OCI-LY1 (cell line): ENCODE data around the gene KIDINS220.

Experiments
- H2AFZ ChIP-seq: fragments of 200-600 bp; sonication (generic), shearing (Covaris generic); 2 replicates; pipeline ENCODE4 v1.6.0; 2014; ENCODE audit warnings: antibody characterized with exemption, mild to moderate bottlenecking, low read length
- H3F3A ChIP-seq: fragments of 200-600 bp; sonication (generic), shearing (Covaris generic); 2 replicates; pipeline ENCODE4 v1.6.0; 2014; ENCODE audit warnings: mild to moderate bottlenecking, antibody characterized with exemption, low read length, moderate library complexity; ENCODE audit not compliant: insufficient read depth
- H3K27ac ChIP-seq: fragments of 200-600 bp; sonication (generic); 2 replicates; pipeline ENCODE4 v1.5.1; 2014; ENCODE audit warnings: low read length, mixed run types, mild to moderate bottlenecking, low read depth; ENCODE audit not compliant: poor library complexity, severe bottlenecking
- H3K27me3 ChIP-seq: fragments of 200-600 bp; sonication (generic); 2 replicates; pipeline ENCODE4 v1.6.0; 2014; ENCODE audit warnings: antibody characterized with exemption, mild to moderate bottlenecking, low read length, moderate library complexity; ENCODE audit not compliant: insufficient read depth
- H3K36me3 ChIP-seq: fragments of 200-600 bp; sonication (generic); 2 replicates; pipeline ENCODE4 v1.6.1; 2014; ENCODE audit warnings: mild to moderate bottlenecking, antibody characterized with exemption, low read length, moderate library complexity, mixed read lengths; ENCODE audit not compliant: insufficient read depth
- H3K4me1 ChIP-seq: fragments of 200-600 bp; sonication (generic); 2 replicates; pipeline ENCODE4 v1.5.1; 2014; ENCODE audit warnings: mild to moderate bottlenecking, low read length, moderate library complexity; ENCODE audit not compliant: insufficient read depth, severe bottlenecking
- H3K4me2 ChIP-seq: fragments of 200-600 bp; sonication (generic), shearing (Covaris generic); 2 replicates; pipeline ENCODE4 v1.6.1; 2014; ENCODE audit warnings: low read length
- H3K4me3 ChIP-seq: fragments of 200-600 bp; sonication (generic); 2 replicates; pipeline ENCODE4 v1.5.1; 2014; ENCODE audit warnings: low read length, low read depth, mild to moderate bottlenecking, mixed read lengths; ENCODE audit not compliant: poor library complexity, severe bottlenecking
- H3K79me2 ChIP-seq: fragments of 200-600 bp; shearing (Covaris generic); 2 replicates; pipeline ENCODE4 v1.6.1; 2016; ENCODE audit warnings: mixed run types, low read length, mixed read lengths; ENCODE audit not compliant: insufficient read depth
- H3K9ac ChIP-seq: fragments of 200-600 bp; sonication (generic), shearing (Covaris generic); 2 replicates; pipeline ENCODE4 v1.6.1; 2014; ENCODE audit warnings: mild to moderate bottlenecking, low read length, mixed read lengths
- H3K9me2 ChIP-seq: fragments of 200-600 bp; sonication (generic), shearing (Covaris generic); 2 replicates; pipeline ENCODE4 v1.6.1; 2014; ENCODE audit warnings: low read depth, mild to moderate bottlenecking, low read length, mixed read lengths
- H3K9me3 ChIP-seq: fragments of 200-600 bp; shearing (Covaris generic); 2 replicates; pipeline ENCODE4 v1.6.1; 2014; ENCODE audit warnings: low read length, mixed read lengths
- H4K20me1 ChIP-seq: fragments of 200-600 bp; sonication (generic), shearing (Covaris generic); 2 replicates; pipeline ENCODE4 v1.6.0; 2016; ENCODE audit warnings: mild to moderate bottlenecking, low read length; ENCODE audit not compliant: insufficient read depth
- EZH2 ChIP-seq: fragments of 200-600 bp; sonication (generic), shearing (Covaris generic); IDR thresholded peaks from 2 replicates; pipeline ENCODE4 v1.8.0; 2017; ENCODE audit warnings: borderline replicate concordance, mixed run types, mild to moderate bottlenecking, antibody characterized with exemption, low read length, moderate library complexity, mixed read lengths
- TF ChIP-seq, protein P1 (sequence below): fragments of 200-600 bp; sonication (generic), shearing (Covaris generic); IDR thresholded peaks from 2 replicates; pipeline ENCODE4 v1.5.1; 2017; ENCODE audit warnings: mild to moderate bottlenecking, antibody characterized with exemption, low read length, moderate library complexity, mixed read lengths

Gene KIDINS220

DNA sequence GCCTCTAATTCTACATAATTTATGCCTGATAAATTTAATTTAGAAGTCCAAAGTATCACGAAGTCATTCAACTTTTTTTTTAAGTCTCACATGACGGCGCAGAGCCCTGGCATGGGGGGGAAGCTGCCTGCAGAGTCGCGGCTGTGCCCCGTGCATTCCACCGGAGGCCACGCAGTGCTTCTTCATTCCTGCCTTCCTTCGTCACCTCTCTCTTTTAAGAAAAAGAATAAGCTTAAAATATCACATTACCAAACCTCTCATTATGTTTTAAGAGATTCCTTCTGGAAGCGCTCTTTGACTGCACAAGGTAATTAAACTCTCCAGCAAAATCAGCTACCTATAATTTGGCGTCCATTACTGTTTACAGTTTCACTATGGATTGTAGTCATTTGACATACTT lies 20.3 kb upstream of the KIDINS220 start:
- TF ChIP-seq EZH2 = no peak
- TF ChIP-seq, protein P1, sequence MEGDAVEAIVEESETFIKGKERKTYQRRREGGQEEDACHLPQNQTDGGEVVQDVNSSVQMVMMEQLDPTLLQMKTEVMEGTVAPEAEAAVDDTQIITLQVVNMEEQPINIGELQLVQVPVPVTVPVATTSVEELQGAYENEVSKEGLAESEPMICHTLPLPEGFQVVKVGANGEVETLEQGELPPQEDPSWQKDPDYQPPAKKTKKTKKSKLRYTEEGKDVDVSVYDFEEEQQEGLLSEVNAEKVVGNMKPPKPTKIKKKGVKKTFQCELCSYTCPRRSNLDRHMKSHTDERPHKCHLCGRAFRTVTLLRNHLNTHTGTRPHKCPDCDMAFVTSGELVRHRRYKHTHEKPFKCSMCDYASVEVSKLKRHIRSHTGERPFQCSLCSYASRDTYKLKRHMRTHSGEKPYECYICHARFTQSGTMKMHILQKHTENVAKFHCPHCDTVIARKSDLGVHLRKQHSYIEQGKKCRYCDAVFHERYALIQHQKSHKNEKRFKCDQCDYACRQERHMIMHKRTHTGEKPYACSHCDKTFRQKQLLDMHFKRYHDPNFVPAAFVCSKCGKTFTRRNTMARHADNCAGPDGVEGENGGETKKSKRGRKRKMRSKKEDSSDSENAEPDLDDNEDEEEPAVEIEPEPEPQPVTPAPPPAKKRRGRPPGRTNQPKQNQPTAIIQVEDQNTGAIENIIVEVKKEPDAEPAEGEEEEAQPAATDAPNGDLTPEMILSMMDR = no peak

DNA sequence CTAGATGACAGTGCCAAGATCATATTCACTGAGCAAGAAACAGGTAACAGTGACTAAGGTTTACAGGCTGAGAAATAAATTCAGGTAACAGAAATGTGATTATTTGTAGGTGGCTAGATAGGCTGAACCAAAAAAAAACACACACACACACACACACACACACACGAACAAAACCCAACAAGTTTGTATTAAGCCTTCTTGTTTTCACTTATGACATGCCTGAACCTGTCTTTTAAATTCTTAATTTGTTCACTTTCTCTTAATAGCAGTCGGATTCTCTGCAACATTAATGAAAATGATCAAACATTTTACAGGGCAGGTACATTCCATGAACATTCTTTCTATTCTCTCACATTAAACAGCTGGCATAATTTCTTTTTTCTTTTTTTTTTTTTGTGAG lies 18.8 kb upstream of the KIDINS220 start:
- no peak for TF ChIP-seq EZH2
- TF ChIP-seq, protein P1 = no peak
- no peak overlapping the region for H3K27ac ChIP-seq
- H3K36me3 ChIP-seq = no peaks in the 10 kb centered on the region
- H3K4me1 ChIP-seq = no peaks in the 10 kb centered on the region
- no peaks in the 10 kb centered on the region for H3F3A ChIP-seq
- H4K20me1 ChIP-seq = no peaks in the 10 kb centered on the region
- H3K9me3 ChIP-seq = no peaks in the 10 kb centered on the region
- H3K9me2 ChIP-seq = no peaks in the 10 kb centered on the region
- peaks cover 4% of the 10 kb centered on the region; the same call in 1 of the 2 replicates for H3K27me3 ChIP-seq
- H3K4me3 ChIP-seq = no peak overlapping the region
- H2AFZ ChIP-seq = no peak overlapping the region
- H3K9ac ChIP-seq = no peak overlapping the region
- H3K79me2 ChIP-seq = no peaks in the 10 kb centered on the region
- no peak overlapping the region for H3K4me2 ChIP-seq

More for the DNA sequence above, 20.3 kb upstream of the KIDINS220 start:
- no peaks in the 10 kb centered on the region for H3K9me3 ChIP-seq
- H3K4me1 ChIP-seq = no peaks in the 10 kb centered on the region
- H3K4me2 ChIP-seq = no peak overlapping the region
- H3K27ac ChIP-seq = no peak overlapping the region
- no peak overlapping the region for H3K4me3 ChIP-seq
- H3F3A ChIP-seq = no peaks in the 10 kb centered on the region
- no peaks in the 10 kb centered on the region for H3K36me3 ChIP-seq
- H3K27me3 ChIP-seq = peaks cover 4% of the 10 kb centered on the region; the same call in 1 of the 2 replicates
- no peak overlapping the region for H2AFZ ChIP-seq
- no peaks in the 10 kb centered on the region for H4K20me1 ChIP-seq
- no peaks in the 10 kb centered on the region for H3K79me2 ChIP-seq
- no peak overlapping the region for H3K9ac ChIP-seq
- H3K9me2 ChIP-seq = no peaks in the 10 kb centered on the region

DNA sequence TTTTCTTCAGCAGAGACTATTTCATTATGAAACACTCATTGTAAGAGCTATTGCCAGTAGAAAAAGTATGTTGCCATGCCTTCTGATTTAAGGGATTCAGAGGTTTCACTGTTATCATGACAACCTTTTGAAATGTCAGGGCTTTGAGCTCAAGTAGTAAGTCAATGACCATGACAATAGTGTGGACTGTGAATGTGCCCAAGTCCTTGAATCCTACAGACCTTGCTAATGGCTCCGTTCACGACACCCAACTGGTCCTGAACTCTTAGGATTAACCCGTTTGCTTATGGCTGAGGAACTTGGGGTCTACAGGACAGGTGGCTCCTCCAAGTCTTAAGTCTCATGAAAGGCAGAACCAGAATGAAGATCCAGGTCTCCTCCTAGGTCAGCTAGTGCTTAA lies 17.6 kb upstream of the KIDINS220 start:
- H3F3A ChIP-seq = no peaks in the 10 kb centered on the region
- no peak overlapping the region for H3K27ac ChIP-seq
- H3K4me1 ChIP-seq = no peaks in the 10 kb centered on the region
- H2AFZ ChIP-seq = no peak overlapping the region
- no peak overlapping the region for H3K9ac ChIP-seq
- peaks cover 4% of the 10 kb centered on the region; the same call in 1 of the 2 replicates for H3K27me3 ChIP-seq
- H3K4me2 ChIP-seq = no peak overlapping the region
- no peaks in the 10 kb centered on the region for H3K9me3 ChIP-seq
- no peak overlapping the region for H3K4me3 ChIP-seq
- TF ChIP-seq EZH2 = no peak
- TF ChIP-seq, protein P1 = no peak
- no peaks in the 10 kb centered on the region for H3K79me2 ChIP-seq
- no peaks in the 10 kb centered on the region for H4K20me1 ChIP-seq
- H3K9me2 ChIP-seq = no peaks in the 10 kb centered on the region
- H3K36me3 ChIP-seq = no peaks in the 10 kb centered on the region
